H9 (cell line): ENCODE results near the gene FUT9. TPM values are rescaled to one million over a fixed set of nuclear protein-coding genes. Genes with fewer than 3 reads are reported as not detected.

Source experiments
- DNase-seq: peaks from one replicate; pipeline ENCODE4 v3.0.0-alpha.2; 2017
- H2AFZ ChIP-seq: one replicate; pipeline ENCODE4 v1.6.1; 2013; ENCODE audit warnings: mild to moderate bottlenecking, low read length, control low read depth, moderate library complexity
- H2AK5ac ChIP-seq: 2 replicates; pipeline ENCODE4 v1.6.1; 2013; ENCODE audit warnings: low read length, control low read depth, mixed read lengths; ENCODE audit not compliant: insufficient read length
- H2BK120ac ChIP-seq: one replicate; pipeline ENCODE4 v1.6.1; 2013; ENCODE audit warnings: low read depth, mild to moderate bottlenecking, low read length, control low read depth, inconsistent platforms; ENCODE audit not compliant: poor library complexity, severe bottlenecking
- H2BK12ac ChIP-seq: 2 replicates; pipeline ENCODE4 v1.6.1; 2013; ENCODE audit warnings: low read length, control low read depth, mixed read lengths, low read depth; ENCODE audit not compliant: insufficient read length
- H2BK15ac ChIP-seq: 2 replicates; pipeline ENCODE4 v1.6.1; 2013; ENCODE audit warnings: low read depth, low read length, control low read depth
- H2BK20ac ChIP-seq: one replicate; pipeline ENCODE4 v1.6.1; 2013; ENCODE audit warnings: low read depth, mild to moderate bottlenecking, low read length, control low read depth, inconsistent platforms; ENCODE audit not compliant: poor library complexity, severe bottlenecking
- H2BK5ac ChIP-seq: 2 replicates; pipeline ENCODE4 v1.6.1; 2013; ENCODE audit warnings: low read length, control low read depth, mixed read lengths; ENCODE audit not compliant: insufficient read length
- H3K14ac ChIP-seq: 2 replicates; pipeline ENCODE4 v1.6.1; 2013; ENCODE audit warnings: low read length, control low read depth; ENCODE audit not compliant: insufficient read depth
- H3K18ac ChIP-seq: 2 replicates; pipeline ENCODE4 v1.6.1; 2013; ENCODE audit warnings: low read depth, mild to moderate bottlenecking, mixed read lengths, low read length, control low read depth; ENCODE audit not compliant: insufficient read length
- H3K23ac ChIP-seq: 2 replicates; pipeline ENCODE4 v1.6.1; 2013; ENCODE audit warnings: low read length, control low read depth, mixed read lengths, low read depth; ENCODE audit not compliant: insufficient read length
- H3K23me2 ChIP-seq: 2 replicates; pipeline ENCODE4 v1.6.1; 2013; ENCODE audit warnings: low read depth, mild to moderate bottlenecking, mixed read lengths, low read length, control low read depth; ENCODE audit not compliant: insufficient read length, poor library complexity, severe bottlenecking
- H3K27ac ChIP-seq: 2 replicates; pipeline ENCODE4 v1.5.1; 2013; ENCODE audit warnings: low read length, control low read depth, mixed read lengths, low read depth; ENCODE audit not compliant: insufficient read length
- H3K27me3 ChIP-seq: 2 replicates; pipeline ENCODE4 v1.6.1; 2013; ENCODE audit warnings: low read length, control low read depth, inconsistent platforms; ENCODE audit not compliant: insufficient read depth
- H3K4ac ChIP-seq: 2 replicates; pipeline ENCODE4 v1.6.1; 2013; ENCODE audit warnings: low read depth, mild to moderate bottlenecking, control low read depth, inconsistent platforms, low read length, moderate library complexity
- H3K4me1 ChIP-seq: 2 replicates; pipeline ENCODE4 v1.6.1; 2013; ENCODE audit warnings: low read length, control low read depth, inconsistent platforms; ENCODE audit not compliant: insufficient read depth
- H3K4me2 ChIP-seq: 2 replicates; pipeline ENCODE4 v1.6.1; 2013; ENCODE audit warnings: low read length, control low read depth, mixed read lengths; ENCODE audit not compliant: insufficient read length, insufficient read depth
- H3K56ac ChIP-seq: 2 replicates; pipeline ENCODE4 v1.6.1; 2013; ENCODE audit warnings: low read depth, mild to moderate bottlenecking, mixed read lengths, low read length, control low read depth; ENCODE audit not compliant: insufficient read length
- H3K79me1 ChIP-seq: 2 replicates; pipeline ENCODE4 v1.6.1; 2013; ENCODE audit warnings: low read depth, mild to moderate bottlenecking, moderate library complexity, low read length, control low read depth, inconsistent platforms; ENCODE audit not compliant: insufficient read depth, poor library complexity, severe bottlenecking
- H3K79me2 ChIP-seq: 2 replicates; pipeline ENCODE4 v1.6.1; 2013; ENCODE audit warnings: low read length, control low read depth, inconsistent platforms; ENCODE audit not compliant: insufficient read depth
- H3K9ac ChIP-seq: 2 replicates; pipeline ENCODE4 v1.6.1; 2013; ENCODE audit warnings: low read length, control low read depth, mixed read lengths; ENCODE audit not compliant: insufficient read length; ENCODE audit errors: extremely low read depth
- H3K9me3 ChIP-seq: one replicate; pipeline ENCODE4 v1.6.1; 2013; ENCODE audit warnings: low read depth, low read length, inconsistent platforms; ENCODE audit not compliant: control insufficient read depth
- H3T11ph ChIP-seq: one replicate; pipeline ENCODE4 v1.6.1; 2013; ENCODE audit warnings: mild to moderate bottlenecking, low read length, control low read depth, inconsistent platforms
- H4K20me1 ChIP-seq: one replicate; pipeline ENCODE4 v1.6.1; 2013; ENCODE audit not compliant: control insufficient read depth, insufficient read length, insufficient read depth
- H4K5ac ChIP-seq: 2 replicates; pipeline ENCODE4 v1.6.1; 2013; ENCODE audit warnings: low read depth, mild to moderate bottlenecking, mixed read lengths, low read length, control low read depth; ENCODE audit not compliant: insufficient read length
- H4K8ac ChIP-seq: replicated peaks from 2 replicates; pipeline ENCODE4 v1.6.1; 2013; ENCODE audit warnings: low read length, control low read depth, mixed read lengths, low read depth; ENCODE audit not compliant: insufficient read length
- H4K91ac ChIP-seq: 2 replicates; pipeline ENCODE4 v1.6.1; 2013; ENCODE audit warnings: low read depth, mild to moderate bottlenecking, moderate library complexity, mixed read lengths, low read length, control low read depth; ENCODE audit not compliant: insufficient read length
- H3K27ac Mint-ChIP-seq, 3 experiments: 2 replicates in 2 of 3; 3 replicates in 1 of 3; pipeline ENCODE4 v1.8.0; 2020 to 2021; ENCODE audit warnings: mixed read lengths in 3 of 3, mild to moderate bottlenecking in 1 of 3, moderate library complexity in 1 of 3
- H3K27me3 Mint-ChIP-seq: 2 replicates; pipeline ENCODE4 v1.8.0; 2021; ENCODE audit warnings: low read depth, mild to moderate bottlenecking, moderate library complexity, mixed read lengths
- H3K36me3 Mint-ChIP-seq, 3 experiments: 2 replicates in 2 of 3; 3 replicates in 1 of 3; pipeline ENCODE4 v1.8.0; 2020 to 2021; ENCODE audit warnings: low read depth in 3 of 3, mixed read lengths in 3 of 3; ENCODE audit not compliant: insufficient read depth in 1 of 3
- H3K4me1 Mint-ChIP-seq, 2 experiments: 2 replicates each; pipeline ENCODE4 v1.8.0; 2020; ENCODE audit warnings: mixed read lengths in 2 of 2
- H3K4me3 Mint-ChIP-seq, 2 experiments: 2 replicates in 1 of 2; 3 replicates in 1 of 2; pipeline ENCODE4 v1.8.0; 2020 to 2021; ENCODE audit warnings: mild to moderate bottlenecking in 2 of 2, mixed read lengths in 2 of 2, moderate library complexity in 1 of 2
- H3K9me3 Mint-ChIP-seq, 2 experiments: 2 replicates in 1 of 2; 3 replicates in 1 of 2; pipeline ENCODE4 v1.8.0; 2020; ENCODE audit warnings: mild to moderate bottlenecking in 2 of 2, mixed read lengths in 2 of 2, moderate library complexity in 1 of 2
- WGBS: extraction: QIAGEN DNeasy Blood & Tissue Kit; methylation state at CpG from one replicate; pipeline ENCODE4 v1.1.7; 2013; ENCODE audit warnings: missing lambda C conversion rate, low lambda C conversion rate, mixed read lengths; ENCODE audit not compliant: insufficient read length; ENCODE audit errors: extremely low coverage; 5-methylcytosine and 5-hydroxymethylcytosine counted together
- total RNA-seq: library from RNA; stranded (reverse); gene quantifications from 2 replicates; pipeline ENCODE4 v1.2.1, GENCODE V29; 2021
- TF ChIP-seq, protein P1 (sequence below): fragments of 200-600 bp; sonication (generic); conservative IDR thresholded peaks from 3 replicates; pipeline ENCODE4 v1.8.0; 2021; ENCODE audit warnings: antibody characterized with exemption, mild to moderate bottlenecking

FUT9 gene
- total RNA-seq, 1 experiment from 2014 or later = 1.6 TPM

DNA sequence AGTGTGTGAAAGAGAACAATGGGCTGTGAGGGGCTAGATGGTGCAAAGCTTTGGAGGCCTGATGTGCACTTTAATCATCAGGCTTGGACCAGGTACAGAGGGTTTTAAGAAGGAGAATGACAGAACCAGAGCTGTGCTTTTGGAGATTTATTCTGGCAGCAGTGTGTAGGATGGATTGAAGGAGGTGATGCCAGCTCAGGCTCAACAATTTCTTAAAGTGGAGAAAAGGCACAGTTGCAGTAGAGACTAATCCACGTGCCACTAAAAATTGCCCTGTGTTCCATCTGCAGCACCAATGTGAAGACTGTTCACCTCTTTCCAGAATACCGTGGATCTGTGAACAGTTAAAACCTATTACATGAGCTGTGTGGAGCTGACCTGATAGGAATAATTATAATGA is 134.7 kb downstream of the FUT9 start:
- H3K9me3 ChIP-seq = no peaks in the 10 kb centered on the region
- H3K4ac ChIP-seq = no peak overlapping the region
- H2AK5ac ChIP-seq = no peak overlapping the region
- no peak overlapping the region for H4K91ac ChIP-seq
- H3K9ac ChIP-seq = no peak overlapping the region
- H2BK20ac ChIP-seq = no peak overlapping the region
- H3K79me1 ChIP-seq = no peaks in the 10 kb centered on the region
- H3K23ac ChIP-seq = no peak overlapping the region
- H2BK5ac ChIP-seq = no peak overlapping the region
- no peak overlapping the region for H2BK12ac ChIP-seq
- Mint-ChIP-seq H3K9me3 (peaks cover 0 to 5% of the 10 kb centered on the region in 2 experiments; a peak in 2 of 5 replicates), H3K27ac (peak overlapping the region in 1 of 3 experiments; percentile 41; a peak in 1 of 7 replicates), H3K36me3 (peaks cover 0 to 4% (median 4%) of the 10 kb centered on the region in 3 experiments; a peak in 2 of 7 replicates), H3K27me3 (no peaks in the 10 kb centered on the region), H3K4me3 (no peak overlapping the region), H3K4me1 (peaks cover 5 to 9% of the 10 kb centered on the region in 2 experiments)
- H3K18ac ChIP-seq = no peak overlapping the region
- no peak overlapping the region for H3T11ph ChIP-seq
- no peak for DNase-seq
- no peak overlapping the region for H4K5ac ChIP-seq
- H2BK15ac ChIP-seq = no peak overlapping the region
- TF ChIP-seq, protein P1, sequence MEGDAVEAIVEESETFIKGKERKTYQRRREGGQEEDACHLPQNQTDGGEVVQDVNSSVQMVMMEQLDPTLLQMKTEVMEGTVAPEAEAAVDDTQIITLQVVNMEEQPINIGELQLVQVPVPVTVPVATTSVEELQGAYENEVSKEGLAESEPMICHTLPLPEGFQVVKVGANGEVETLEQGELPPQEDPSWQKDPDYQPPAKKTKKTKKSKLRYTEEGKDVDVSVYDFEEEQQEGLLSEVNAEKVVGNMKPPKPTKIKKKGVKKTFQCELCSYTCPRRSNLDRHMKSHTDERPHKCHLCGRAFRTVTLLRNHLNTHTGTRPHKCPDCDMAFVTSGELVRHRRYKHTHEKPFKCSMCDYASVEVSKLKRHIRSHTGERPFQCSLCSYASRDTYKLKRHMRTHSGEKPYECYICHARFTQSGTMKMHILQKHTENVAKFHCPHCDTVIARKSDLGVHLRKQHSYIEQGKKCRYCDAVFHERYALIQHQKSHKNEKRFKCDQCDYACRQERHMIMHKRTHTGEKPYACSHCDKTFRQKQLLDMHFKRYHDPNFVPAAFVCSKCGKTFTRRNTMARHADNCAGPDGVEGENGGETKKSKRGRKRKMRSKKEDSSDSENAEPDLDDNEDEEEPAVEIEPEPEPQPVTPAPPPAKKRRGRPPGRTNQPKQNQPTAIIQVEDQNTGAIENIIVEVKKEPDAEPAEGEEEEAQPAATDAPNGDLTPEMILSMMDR = no peak
- no peaks in the 10 kb centered on the region for H3K79me2 ChIP-seq
- no peak overlapping the region for H2AFZ ChIP-seq
- no peaks in the 10 kb centered on the region for H3K23me2 ChIP-seq
- H3K56ac ChIP-seq = no peak overlapping the region
- H4K8ac ChIP-seq = no peak overlapping the region
- H3K14ac ChIP-seq = no peak overlapping the region
- H3K4me1 ChIP-seq = no peaks in the 10 kb centered on the region
- no CpG with 5 or more reads among the region's 2 CpGs for WGBS
- H3K27ac ChIP-seq = no peak overlapping the region
- no peak overlapping the region for H2BK120ac ChIP-seq
- no peak overlapping the region for H3K4me2 ChIP-seq
- H3K27me3 ChIP-seq = no peaks in the 10 kb centered on the region
- no peaks in the 10 kb centered on the region for H4K20me1 ChIP-seq
